MM.1S (cell line): Measurements from ENCODE around the gene SPEM2.

Source experiments
- CTCF ChIP-seq: fragments of 300-600 bp; sonication (generic); IDR thresholded peaks from 2 replicates; pipeline ENCODE4 v1.5.1; 2016; ENCODE audit warnings: antibody characterized with exemption, low read length, mixed read lengths
- EZH2 ChIP-seq: fragments of 300-600 bp; sonication (generic); optimal IDR thresholded peaks from 2 replicates; pipeline ENCODE3; 2017; ENCODE audit warnings: low read depth, mild to moderate bottlenecking, antibody characterized with exemption, low read length, mixed read lengths
- EZH2phosphoT487 ChIP-seq: fragments of 300-600 bp; sonication (generic); IDR thresholded peaks from 2 replicates; pipeline ENCODE4 v1.6.1; 2018; ENCODE audit warnings: antibody characterized with exemption, low read length

- no peak for TF ChIP-seq EZH2
- no peak for TF ChIP-seq CTCF
- no peak for TF ChIP-seq EZH2phosphoT487
These were observed 40.3 kb downstream of the SPEM2 start for GRCh38 chr17:7465597-7466275.
